Osteocyte (in vitro differentiated cells): Measurements from ENCODE around the gene RHEB. TPM values are rescaled to one million over a fixed set of nuclear protein-coding genes. Genes with fewer than 3 reads are reported as not detected.

Experiments
- DNase-seq: peaks from one replicate; pipeline ENCODE4 v3.0.0; 2021; ENCODE audit warnings: mixed read lengths; ENCODE audit not compliant: unreplicated experiment; ENCODE audit errors: extremely low spot score
- H3K27ac Mint-ChIP-seq: one replicate; pipeline ENCODE4 v1.8.0; 2021; ENCODE audit warnings: mild to moderate bottlenecking, mixed read lengths; ENCODE audit not compliant: unreplicated experiment
- H3K27me3 Mint-ChIP-seq: one replicate; pipeline ENCODE4 v1.8.0; 2021; ENCODE audit warnings: mixed read lengths; ENCODE audit not compliant: unreplicated experiment
- H3K36me3 Mint-ChIP-seq: one replicate; pipeline ENCODE4 v1.8.0; 2021; ENCODE audit warnings: mixed read lengths; ENCODE audit not compliant: unreplicated experiment
- H3K4me1 Mint-ChIP-seq: one replicate; pipeline ENCODE4 v1.8.0; 2021; ENCODE audit warnings: mixed read lengths; ENCODE audit not compliant: unreplicated experiment
- H3K4me3 Mint-ChIP-seq: one replicate; pipeline ENCODE4 v1.8.0; 2021; ENCODE audit warnings: mild to moderate bottlenecking, moderate library complexity, mixed read lengths; ENCODE audit not compliant: unreplicated experiment
- H3K9me3 Mint-ChIP-seq: one replicate; pipeline ENCODE4 v1.8.0; 2021; ENCODE audit warnings: mixed read lengths; ENCODE audit not compliant: unreplicated experiment
- total RNA-seq: library from RNA; stranded (reverse); gene quantifications from 2 replicates; pipeline ENCODE4 v1.2.1, GENCODE V29; 2021
- TF ChIP-seq, protein P1 (sequence below): fragments of 200-600 bp; sonication (generic); IDR thresholded peaks from 2 replicates; pipeline ENCODE4 v1.5.0; 2021; ENCODE audit warnings: antibody characterized with exemption, mild to moderate bottlenecking, moderate library complexity

The RHEB gene
- total RNA-seq, 1 donor from 2014 or later, result 97.7 TPM

DNA sequence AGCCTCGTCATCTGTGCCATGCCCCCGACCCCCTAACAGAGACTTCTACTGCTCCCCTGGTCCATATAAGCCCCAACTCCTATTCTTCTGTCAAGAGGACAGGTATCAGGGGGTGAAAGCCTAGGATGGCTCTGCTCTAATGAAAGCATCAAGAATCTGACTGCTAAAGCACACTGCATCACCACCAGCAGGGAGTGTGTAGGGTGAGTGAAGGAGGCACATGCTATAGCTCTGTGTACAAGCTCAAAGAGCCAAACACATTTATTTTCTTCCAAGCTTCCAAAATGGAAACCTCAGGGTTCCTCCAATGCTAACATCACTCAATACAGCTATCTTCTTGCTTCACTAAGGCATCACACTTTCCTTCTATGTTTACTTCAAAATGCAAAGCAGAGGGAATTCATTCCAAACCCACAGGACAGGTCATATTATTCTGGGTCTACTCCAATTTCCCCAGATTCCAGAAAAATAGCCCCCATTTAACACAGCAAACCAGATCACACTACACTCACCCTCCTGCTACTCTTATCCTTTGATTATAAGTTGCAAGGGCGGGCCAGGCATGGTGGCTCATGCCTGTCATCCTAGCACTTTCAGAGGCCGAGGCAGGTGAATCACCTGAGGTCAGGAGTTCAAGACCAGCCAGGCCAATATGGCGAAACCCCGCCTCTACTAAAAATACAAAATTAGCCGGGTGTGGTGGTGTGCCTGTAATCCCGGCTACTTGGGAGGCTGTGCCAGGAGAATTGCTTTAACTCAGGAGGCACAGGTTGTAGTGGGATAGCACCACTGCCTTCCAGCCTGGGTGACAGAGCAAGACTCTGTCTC, 36.6 kb downstream of the RHEB start:
- Mint-ChIP-seq H3K27me3 (no peaks in the 10 kb centered on the region), H3K36me3 (peaks cover 42% of the 10 kb centered on the region), H3K27ac (no peak overlapping the region), H3K9me3 (no peaks in the 10 kb centered on the region), H3K4me3 (no peak overlapping the region), H3K4me1 (peaks cover 20% of the 10 kb centered on the region)
- TF ChIP-seq, protein P1, sequence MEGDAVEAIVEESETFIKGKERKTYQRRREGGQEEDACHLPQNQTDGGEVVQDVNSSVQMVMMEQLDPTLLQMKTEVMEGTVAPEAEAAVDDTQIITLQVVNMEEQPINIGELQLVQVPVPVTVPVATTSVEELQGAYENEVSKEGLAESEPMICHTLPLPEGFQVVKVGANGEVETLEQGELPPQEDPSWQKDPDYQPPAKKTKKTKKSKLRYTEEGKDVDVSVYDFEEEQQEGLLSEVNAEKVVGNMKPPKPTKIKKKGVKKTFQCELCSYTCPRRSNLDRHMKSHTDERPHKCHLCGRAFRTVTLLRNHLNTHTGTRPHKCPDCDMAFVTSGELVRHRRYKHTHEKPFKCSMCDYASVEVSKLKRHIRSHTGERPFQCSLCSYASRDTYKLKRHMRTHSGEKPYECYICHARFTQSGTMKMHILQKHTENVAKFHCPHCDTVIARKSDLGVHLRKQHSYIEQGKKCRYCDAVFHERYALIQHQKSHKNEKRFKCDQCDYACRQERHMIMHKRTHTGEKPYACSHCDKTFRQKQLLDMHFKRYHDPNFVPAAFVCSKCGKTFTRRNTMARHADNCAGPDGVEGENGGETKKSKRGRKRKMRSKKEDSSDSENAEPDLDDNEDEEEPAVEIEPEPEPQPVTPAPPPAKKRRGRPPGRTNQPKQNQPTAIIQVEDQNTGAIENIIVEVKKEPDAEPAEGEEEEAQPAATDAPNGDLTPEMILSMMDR, result no peak
- DNase-seq, result no peak

DNA sequence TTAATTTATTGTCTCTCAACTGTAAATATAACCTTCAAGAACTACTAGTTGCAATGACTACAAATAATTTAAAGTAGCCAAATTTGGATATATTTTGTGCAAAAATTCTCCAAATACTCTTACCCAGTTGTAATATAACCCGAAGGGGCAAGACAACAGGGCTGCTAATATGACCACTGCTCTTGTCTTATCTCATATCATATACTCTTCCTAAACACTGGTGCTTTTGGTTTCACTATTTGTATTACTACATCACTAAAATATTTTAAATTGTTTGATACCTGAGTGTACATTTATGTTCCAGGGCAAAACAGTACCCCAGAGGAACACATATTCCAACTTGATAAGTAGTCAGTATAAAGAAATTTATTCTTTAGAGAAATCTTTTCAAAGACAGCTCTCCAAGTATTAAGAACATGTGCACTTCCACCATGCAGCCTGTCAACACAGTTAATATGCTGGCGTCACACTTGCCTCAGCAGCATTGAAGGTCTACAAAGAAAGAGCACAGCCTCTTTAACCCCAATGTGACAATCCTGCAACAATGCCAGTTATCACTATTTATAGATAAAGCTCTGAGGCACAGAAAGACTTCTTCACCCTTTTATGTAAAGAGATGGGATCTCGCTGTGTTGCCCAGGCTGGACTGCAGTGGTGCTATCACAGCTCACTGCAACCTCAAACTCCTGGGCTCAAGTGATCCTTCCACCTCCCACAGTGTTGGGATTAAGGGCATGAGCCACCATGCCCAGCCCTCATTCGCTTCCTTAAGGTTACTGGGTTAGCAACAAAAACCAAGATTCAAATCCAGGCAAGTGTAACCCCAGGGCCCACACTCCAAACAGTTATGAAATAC, 37.8 kb downstream of the RHEB start:
- no peak overlapping the region for H3K4me3 Mint-ChIP-seq
- peaks cover 35% of the 10 kb centered on the region for H3K36me3 Mint-ChIP-seq
- TF ChIP-seq, protein P1, result no peak
- no peak overlapping the region for H3K27ac Mint-ChIP-seq
- peaks cover 13% of the 10 kb centered on the region for H3K4me1 Mint-ChIP-seq
- no peaks in the 10 kb centered on the region for H3K9me3 Mint-ChIP-seq
- no peaks in the 10 kb centered on the region for H3K27me3 Mint-ChIP-seq
- no peak for DNase-seq

DNA sequence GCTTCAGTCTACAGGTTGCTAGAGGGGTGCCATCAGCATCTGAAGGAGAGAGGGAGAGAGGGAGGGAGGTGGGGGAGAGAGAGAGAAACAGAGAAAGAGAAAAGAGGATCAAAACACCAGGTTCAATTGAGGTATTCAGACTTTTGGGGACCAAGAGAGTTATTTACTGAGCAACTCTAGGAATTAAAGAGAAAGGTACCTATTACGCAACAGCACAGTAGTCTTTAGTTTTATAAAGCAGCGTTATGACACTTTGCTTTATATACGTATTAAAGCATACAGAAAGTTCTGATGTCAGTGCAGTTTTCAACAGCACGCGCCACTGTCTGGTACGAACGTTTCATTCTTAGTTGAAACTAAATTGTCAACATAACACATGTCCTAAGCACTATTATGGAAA, 41.8 kb downstream of the RHEB start:
- H3K4me1 Mint-ChIP-seq, result peaks cover 8% of the 10 kb centered on the region
- no peaks in the 10 kb centered on the region for H3K9me3 Mint-ChIP-seq
- TF ChIP-seq, protein P1, result no peak
- peaks cover 19% of the 10 kb centered on the region for H3K36me3 Mint-ChIP-seq
- H3K27me3 Mint-ChIP-seq, result no peaks in the 10 kb centered on the region
- H3K27ac Mint-ChIP-seq, result no peak overlapping the region
- no peak overlapping the region for H3K4me3 Mint-ChIP-seq
- DNase-seq, result no peak

DNA sequence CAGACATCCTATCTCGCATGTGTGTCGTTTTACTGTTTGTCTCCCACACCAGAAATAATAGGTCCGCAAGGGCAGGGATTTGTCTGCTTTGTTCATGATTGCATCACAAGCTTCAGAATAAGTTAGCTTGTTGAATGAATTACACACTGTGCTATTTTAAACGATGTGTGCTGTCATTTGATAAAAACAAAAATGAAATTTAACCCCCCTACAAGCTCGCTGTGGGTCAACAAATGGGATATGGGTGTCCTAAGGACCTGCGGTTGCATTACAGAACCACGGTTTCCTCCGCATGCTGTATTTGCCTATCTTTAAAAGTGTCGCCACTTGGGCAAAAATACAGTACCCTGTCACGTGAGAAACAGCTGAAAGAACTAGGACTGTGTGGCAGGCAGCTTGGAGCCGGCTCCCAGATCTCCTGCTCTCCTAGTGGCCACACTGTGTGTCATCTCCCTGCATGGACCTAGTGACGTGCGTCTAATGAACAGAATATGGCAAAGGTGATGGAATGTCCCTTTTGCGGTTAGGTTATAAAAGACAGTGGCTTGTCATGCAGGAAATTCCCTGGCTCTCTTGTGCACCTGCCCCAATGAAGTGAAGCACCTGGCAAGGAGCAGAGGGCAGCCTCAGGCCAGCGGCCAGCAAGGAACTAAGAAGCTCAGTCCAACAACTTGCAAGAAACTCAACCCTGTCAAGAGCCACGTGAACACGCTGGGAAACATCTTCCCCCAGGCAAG, 46.9 kb downstream of the RHEB start:
- no peak for DNase-seq
- H3K36me3 Mint-ChIP-seq, result peaks cover 53% of the 10 kb centered on the region
- TF ChIP-seq, protein P1, result no peak
- no peaks in the 10 kb centered on the region for H3K9me3 Mint-ChIP-seq
- H3K4me3 Mint-ChIP-seq, result no peak overlapping the region
- peaks cover 18% of the 10 kb centered on the region for H3K4me1 Mint-ChIP-seq
- H3K27me3 Mint-ChIP-seq, result no peaks in the 10 kb centered on the region
- H3K27ac Mint-ChIP-seq, result peak overlapping the region; percentile 4
